ENCODE results near the gene GPC5. TPM values are rescaled to one million over a fixed set of nuclear protein-coding genes. Genes with fewer than 3 reads are reported as not detected.
A peak's percentile ranks its signal among the peaks of the same experiment; 100 is the strongest.
"Not testable (repeated sequence)": the region's sequence is repeated elsewhere in the genome, so short reads cannot be mapped to it uniquely, and the experiment has no call there.

GPC5 gene
- polyA plus RNA-seq, 6 donors from 2014 or later = 0.30 to 1.0 (median 0.40) TPM; not detected in 3

- Mint-ChIP-seq H3K4me1 (no peaks in the 10 kb centered on the region), H3K36me3 (no peaks in the 10 kb centered on the region), H3K9me3 (peaks cover 0 to 8% (median 3%) of the 10 kb centered on the region in 7 donors), H3K27ac (no peak overlapping the region), H3K4me3 (no peak overlapping the region), H3K27me3 (no peaks in the 10 kb centered on the region)
- DNase-seq = no peak
- no peak for ATAC-seq (ENCODE audit: low read depth in 2 of 2)
Observed at GRCh38 chr13:92510416-92510815, 1112.0 kb downstream of the GPC5 start.

- Mint-ChIP-seq H3K9me3 (peaks cover 0 to 11% (median 4%) of the 10 kb centered on the region in 7 donors), H3K4me1 (no peaks in the 10 kb centered on the region)
Observed at GRCh38 chr13:92512852-92513251, 1114.4 kb downstream of the GPC5 start.

GRCh38 chr13:92513672-92514071 is 1115.3 kb downstream of the GPC5 start:
- Mint-ChIP-seq H3K36me3 (no peaks in the 10 kb centered on the region), H3K4me1 (no peaks in the 10 kb centered on the region), H3K27me3 (no peaks in the 10 kb centered on the region), H3K4me3 (no peak overlapping the region), H3K9me3 (peaks cover 3 to 14% (median 11%) of the 10 kb centered on the region in 7 donors), H3K27ac (no peak overlapping the region)
- ATAC-seq (ENCODE audit: low read depth in 2 of 2) (no peak), DNase-seq (no peak)

More at GRCh38 chr13:92512852-92513251, 1114.4 kb downstream of the GPC5 start:
- no peak overlapping the region for H3K27ac Mint-ChIP-seq
- no peak for DNase-seq
- no peaks in the 10 kb centered on the region for H3K36me3 Mint-ChIP-seq
- H3K4me3 Mint-ChIP-seq = no peak overlapping the region
- ATAC-seq (ENCODE audit: low read depth in 2 of 2) = no peak
- H3K27me3 Mint-ChIP-seq = no peaks in the 10 kb centered on the region

- ATAC-seq (ENCODE audit: low read depth in 2 of 2) (no peak), DNase-seq (no peak)
- no peaks in the 10 kb centered on the region for H3K4me1 Mint-ChIP-seq
- peaks cover 3 to 14% (median 11%) of the 10 kb centered on the region in 7 donors for H3K9me3 Mint-ChIP-seq
- no peak overlapping the region for H3K4me3 Mint-ChIP-seq
- H3K27ac Mint-ChIP-seq = no peak overlapping the region
- H3K36me3 Mint-ChIP-seq = no peaks in the 10 kb centered on the region
- no peaks in the 10 kb centered on the region for H3K27me3 Mint-ChIP-seq
Observed at GRCh38 chr13:92514420-92515125, 1116.2 kb downstream of the GPC5 start.

- H3K4me3 Mint-ChIP-seq, H3K36me3 Mint-ChIP-seq: not testable (repeated sequence)
Observed at GRCh38 chr13:92516878-92517277, 1118.5 kb downstream of the GPC5 start.

GRCh38 chr13:92518622-92519021 is 1120.2 kb downstream of the GPC5 start:
- H3K36me3 Mint-ChIP-seq; DNase-seq; H3K27me3 Mint-ChIP-seq; H3K4me1 Mint-ChIP-seq; ATAC-seq (ENCODE audit: low read depth in 2 of 2); H3K27ac Mint-ChIP-seq; H3K4me3 Mint-ChIP-seq: not testable (repeated sequence)
- peaks cover 4 to 16% (median 9%) of the 10 kb centered on the region in 7 donors for H3K9me3 Mint-ChIP-seq

More at GRCh38 chr13:92516878-92517277, 1118.5 kb downstream of the GPC5 start:
- H3K9me3 Mint-ChIP-seq = peaks cover 4 to 16% (median 12%) of the 10 kb centered on the region in 7 donors
- H3K27ac Mint-ChIP-seq; H3K4me1 Mint-ChIP-seq; H3K27me3 Mint-ChIP-seq; DNase-seq; ATAC-seq (ENCODE audit: low read depth in 2 of 2): not testable (repeated sequence)

GRCh38 chr13:92530364-92530763 is 1131.9 kb downstream of the GPC5 start:
- no peaks in the 10 kb centered on the region for H3K4me1 Mint-ChIP-seq
- ATAC-seq (ENCODE audit: low read depth in 2 of 2) (no peak), DNase-seq (no peak)
- no peak overlapping the region for H3K4me3 Mint-ChIP-seq
- no peak overlapping the region for H3K27ac Mint-ChIP-seq
- no peaks in the 10 kb centered on the region for H3K27me3 Mint-ChIP-seq
- peaks cover 0 to 7% (median 4%) of the 10 kb centered on the region in 7 donors for H3K9me3 Mint-ChIP-seq
- no peaks in the 10 kb centered on the region for H3K36me3 Mint-ChIP-seq

- peaks cover 0 to 6% (median 3%) of the 10 kb centered on the region in 7 donors for H3K9me3 Mint-ChIP-seq
- ATAC-seq (ENCODE audit: low read depth in 2 of 2) (no peak), DNase-seq (no peak)
- no peaks in the 10 kb centered on the region for H3K36me3 Mint-ChIP-seq
- H3K4me1 Mint-ChIP-seq = no peaks in the 10 kb centered on the region
- H3K4me3 Mint-ChIP-seq = no peak overlapping the region
- H3K27ac Mint-ChIP-seq = no peak overlapping the region
- H3K27me3 Mint-ChIP-seq = no peaks in the 10 kb centered on the region
Observed at GRCh38 chr13:92535222-92536006, 1137.0 kb downstream of the GPC5 start.

- ATAC-seq (ENCODE audit: low read depth in 2 of 2) (no peak), DNase-seq (no peak)
- Mint-ChIP-seq H3K4me3 (no peak overlapping the region), H3K36me3 (no peaks in the 10 kb centered on the region), H3K9me3 (peaks cover 0 to 9% (median 3%) of the 10 kb centered on the region in 7 donors), H3K27me3 (no peaks in the 10 kb centered on the region), H3K4me1 (no peaks in the 10 kb centered on the region), H3K27ac (no peak overlapping the region)
Observed at GRCh38 chr13:92537471-92537870, 1139.0 kb downstream of the GPC5 start.

- DNase-seq = no peak
- H3K27me3 Mint-ChIP-seq = no peaks in the 10 kb centered on the region
- no peak for ATAC-seq (ENCODE audit: low read depth in 2 of 2)
- no peaks in the 10 kb centered on the region for H3K4me1 Mint-ChIP-seq
- H3K4me3 Mint-ChIP-seq = peak overlapping the region in 1 of 8 donors; percentile 61
- no peak overlapping the region for H3K27ac Mint-ChIP-seq
- peaks cover 2 to 9% (median 5%) of the 10 kb centered on the region in 7 donors for H3K9me3 Mint-ChIP-seq
- no peaks in the 10 kb centered on the region for H3K36me3 Mint-ChIP-seq
Observed at GRCh38 chr13:92538164-92538563, 1139.7 kb downstream of the GPC5 start.

GRCh38 chr13:92539148-92539547 is 1140.7 kb downstream of the GPC5 start:
- ATAC-seq (ENCODE audit: low read depth in 2 of 2); H3K9me3 Mint-ChIP-seq; H3K36me3 Mint-ChIP-seq; H3K27ac Mint-ChIP-seq; H3K4me1 Mint-ChIP-seq; H3K4me3 Mint-ChIP-seq; H3K27me3 Mint-ChIP-seq; DNase-seq: not testable (repeated sequence)

- Mint-ChIP-seq H3K36me3 (no peaks in the 10 kb centered on the region), H3K9me3 (peaks cover 0 to 9% (median 5%) of the 10 kb centered on the region in 7 donors), H3K27ac (no peak overlapping the region), H3K4me3 (no peak overlapping the region), H3K27me3 (no peaks in the 10 kb centered on the region), H3K4me1 (peaks cover 0 to 2% (median 0%) of the 10 kb centered on the region in 3 donors)
- DNase-seq (no peak), ATAC-seq (ENCODE audit: low read depth in 2 of 2) (no peak)
Observed at GRCh38 chr13:92547266-92547665, 1148.8 kb downstream of the GPC5 start.

- no peak overlapping the region for H3K27ac Mint-ChIP-seq
Observed at GRCh38 chr13:92549276-92549675, 1150.9 kb downstream of the GPC5 start.

More at GRCh38 chr13:92549276-92549675, 1150.9 kb downstream of the GPC5 start:
- Mint-ChIP-seq H3K27me3 (no peaks in the 10 kb centered on the region), H3K4me3 (no peak overlapping the region), H3K36me3 (no peaks in the 10 kb centered on the region), H3K4me1 (no peaks in the 10 kb centered on the region), H3K9me3 (peaks cover 0 to 6% (median 2%) of the 10 kb centered on the region in 7 donors)
- DNase-seq (no peak), ATAC-seq (ENCODE audit: low read depth in 2 of 2) (no peak)
